Endodermal cell (in vitro differentiated cells): Measurements from ENCODE around the gene DKK3. TPM values are rescaled to one million over a fixed set of nuclear protein-coding genes. Genes with fewer than 3 reads are reported as not detected.

ENCODE experiments used
- DNase-seq: peaks from one replicate; pipeline ENCODE4 v3.0.0-alpha.2; 2017
- H3K27ac ChIP-seq: 2 replicates; pipeline ENCODE4 v1.5.1; 2013; ENCODE audit warnings: mild to moderate bottlenecking, low read depth, low read length, moderate library complexity
- H3K27me3 ChIP-seq: 2 replicates; pipeline ENCODE4 v1.6.1; 2013; ENCODE audit warnings: mild to moderate bottlenecking, low read length, moderate library complexity; ENCODE audit not compliant: insufficient read depth, control insufficient read depth, poor library complexity, severe bottlenecking
- H3K36me3 ChIP-seq: 2 replicates; pipeline ENCODE4 v1.7.0; 2013; ENCODE audit warnings: mild to moderate bottlenecking, low read length, moderate library complexity; ENCODE audit not compliant: control insufficient read depth, insufficient read depth
- H3K4me1 ChIP-seq: one replicate; pipeline ENCODE4 v1.7.0; 2013; ENCODE audit warnings: low read length; ENCODE audit not compliant: control insufficient read depth, insufficient read depth
- H3K4me3 ChIP-seq: 2 replicates; pipeline ENCODE4 v1.5.1; 2013; ENCODE audit warnings: mild to moderate bottlenecking, low read length, moderate library complexity
- H3K9ac ChIP-seq: 2 replicates; pipeline ENCODE4 v1.6.1; 2013; ENCODE audit warnings: mild to moderate bottlenecking, low read length, moderate library complexity; ENCODE audit not compliant: poor library complexity, severe bottlenecking; ENCODE audit errors: extremely low read depth
- H3K9me3 ChIP-seq: 2 replicates; pipeline ENCODE4 v1.6.1; 2013; ENCODE audit warnings: mild to moderate bottlenecking, low read length, moderate library complexity; ENCODE audit not compliant: control insufficient read depth
- H3K27ac Mint-ChIP-seq: 2 replicates; pipeline ENCODE4 v1.8.0; 2020; ENCODE audit warnings: mixed read lengths
- H3K27me3 Mint-ChIP-seq: 2 replicates; pipeline ENCODE4 v1.8.0; 2021; ENCODE audit warnings: mild to moderate bottlenecking, mixed read lengths; ENCODE audit not compliant: insufficient read depth
- H3K36me3 Mint-ChIP-seq: 2 replicates; pipeline ENCODE4 v1.8.0; 2020; ENCODE audit warnings: low read depth, mixed read lengths
- H3K4me1 Mint-ChIP-seq: 2 replicates; pipeline ENCODE4 v1.8.0; 2020; ENCODE audit warnings: mixed read lengths
- H3K4me3 Mint-ChIP-seq: 2 replicates; pipeline ENCODE4 v1.8.0; 2020; ENCODE audit warnings: mild to moderate bottlenecking, moderate library complexity, mixed read lengths
- H3K9me3 Mint-ChIP-seq: 2 replicates; pipeline ENCODE4 v1.8.0; 2020; ENCODE audit warnings: mild to moderate bottlenecking, mixed read lengths
- CTCF ChIP-seq: fragments of 200-600 bp; sonication (generic); conservative IDR thresholded peaks from 2 replicates; pipeline ENCODE4 v1.5.0; 2021; ENCODE audit warnings: antibody characterized with exemption, mild to moderate bottlenecking
- WGBS, 2 experiments: methylation state at CpG; one replicate each; pipeline versions ENCODE4 v1.1.5 to v1.1.7; 2013; ENCODE audit warnings: missing lambda C conversion rate in 2 of 2, mixed read lengths in 1 of 2; ENCODE audit not compliant: insufficient coverage in 1 of 2, insufficient read length in 1 of 2; 5-methylcytosine and 5-hydroxymethylcytosine counted together
- total RNA-seq, 2 donors: library from RNA; stranded (reverse); fragmentation: NEBNext Ultra II Directional in 1 of 2; extraction: Animal tissue kit (Norgen Biotek cat#: 25700) in 1 of 2; gene quantifications; 2 replicates in 1 of 2; 3 replicates in 1 of 2; pipeline ENCODE4 v1.2.1, GENCODE V29; 2021

Gene DKK3
- total RNA-seq, 2 donors from 2014 or later, result 18.8 to 42.6 TPM

DNA sequence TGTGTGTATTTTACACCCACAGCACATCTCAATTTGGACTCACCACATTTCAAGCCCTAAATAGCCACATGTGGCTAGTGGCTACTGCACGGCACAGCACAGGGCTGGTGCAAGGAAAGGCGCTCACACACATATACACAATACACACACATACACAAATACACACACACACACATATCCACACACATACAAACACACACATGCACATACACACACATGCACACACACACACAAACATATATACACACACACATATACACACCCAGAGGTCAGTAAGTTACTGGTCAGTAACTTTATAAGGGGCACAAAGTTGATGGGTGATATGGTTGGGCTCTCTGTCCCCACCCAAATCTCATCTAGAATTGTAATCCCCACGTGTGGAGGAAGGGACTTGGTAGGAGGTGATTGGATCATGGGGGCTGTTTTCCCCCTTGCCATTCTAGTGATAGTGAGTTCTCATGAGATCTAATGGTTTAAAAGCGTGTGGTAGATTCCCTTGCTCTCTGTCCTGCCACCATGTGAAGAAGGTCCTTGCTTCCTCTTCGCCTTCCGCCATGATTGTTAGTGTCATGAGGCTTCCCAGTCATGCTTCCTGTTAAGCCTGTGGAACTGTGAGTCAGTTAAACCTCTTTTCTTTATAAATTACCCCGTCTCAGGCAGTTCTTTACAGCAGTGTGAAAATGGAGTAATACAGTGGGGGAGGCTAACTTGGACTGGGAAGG is 37.6 kb upstream of the DKK3 start:
- Mint-ChIP-seq H3K4me1 (no peaks in the 10 kb centered on the region), H3K4me3 (no peak overlapping the region), H3K27me3 (peaks cover 1% of the 10 kb centered on the region), H3K36me3 (no peaks in the 10 kb centered on the region), H3K27ac (no peak overlapping the region), H3K9me3 (peaks cover 6% of the 10 kb centered on the region)
- no peak overlapping the region for H3K4me3 ChIP-seq
- TF ChIP-seq CTCF, result no peak
- H3K27ac ChIP-seq, result no peak overlapping the region
- no peaks in the 10 kb centered on the region for H3K4me1 ChIP-seq
- no peak for DNase-seq
- H3K9ac ChIP-seq, result no peak overlapping the region
- H3K27me3 ChIP-seq, result no peaks in the 10 kb centered on the region
- peaks cover 6% of the 10 kb centered on the region for H3K9me3 ChIP-seq
- WGBS, 2 experiments, result 91% methylated on average over 7 of the region's 7 CpGs; no CpG with 5 or more reads in 1 of the 2 experiments
- no peaks in the 10 kb centered on the region for H3K36me3 ChIP-seq

GRCh38 chr11:12044799-12045198 is 36.4 kb upstream of the DKK3 start:
- H3K4me3 ChIP-seq, result no peak overlapping the region
- no peak overlapping the region for H3K4me3 Mint-ChIP-seq
- no peak overlapping the region for H3K9ac ChIP-seq
- no peaks in the 10 kb centered on the region for H3K36me3 ChIP-seq
- no peaks in the 10 kb centered on the region for H3K36me3 Mint-ChIP-seq
- H3K4me1 Mint-ChIP-seq, result no peaks in the 10 kb centered on the region
- no peak for TF ChIP-seq CTCF
- no peak for DNase-seq
- WGBS, 2 experiments, result 87 to 90% methylated on average over 6 to 8 of the region's 8 CpGs
- peak overlapping the region; percentile 71 for H3K27ac Mint-ChIP-seq
- H3K27ac ChIP-seq, result no peak overlapping the region
- peaks cover 17% of the 10 kb centered on the region for H3K9me3 Mint-ChIP-seq
- H3K27me3 Mint-ChIP-seq, result peaks cover 1% of the 10 kb centered on the region
- H3K9me3 ChIP-seq, result peaks cover 17% of the 10 kb centered on the region
- H3K4me1 ChIP-seq, result no peaks in the 10 kb centered on the region
- no peaks in the 10 kb centered on the region for H3K27me3 ChIP-seq

DNA sequence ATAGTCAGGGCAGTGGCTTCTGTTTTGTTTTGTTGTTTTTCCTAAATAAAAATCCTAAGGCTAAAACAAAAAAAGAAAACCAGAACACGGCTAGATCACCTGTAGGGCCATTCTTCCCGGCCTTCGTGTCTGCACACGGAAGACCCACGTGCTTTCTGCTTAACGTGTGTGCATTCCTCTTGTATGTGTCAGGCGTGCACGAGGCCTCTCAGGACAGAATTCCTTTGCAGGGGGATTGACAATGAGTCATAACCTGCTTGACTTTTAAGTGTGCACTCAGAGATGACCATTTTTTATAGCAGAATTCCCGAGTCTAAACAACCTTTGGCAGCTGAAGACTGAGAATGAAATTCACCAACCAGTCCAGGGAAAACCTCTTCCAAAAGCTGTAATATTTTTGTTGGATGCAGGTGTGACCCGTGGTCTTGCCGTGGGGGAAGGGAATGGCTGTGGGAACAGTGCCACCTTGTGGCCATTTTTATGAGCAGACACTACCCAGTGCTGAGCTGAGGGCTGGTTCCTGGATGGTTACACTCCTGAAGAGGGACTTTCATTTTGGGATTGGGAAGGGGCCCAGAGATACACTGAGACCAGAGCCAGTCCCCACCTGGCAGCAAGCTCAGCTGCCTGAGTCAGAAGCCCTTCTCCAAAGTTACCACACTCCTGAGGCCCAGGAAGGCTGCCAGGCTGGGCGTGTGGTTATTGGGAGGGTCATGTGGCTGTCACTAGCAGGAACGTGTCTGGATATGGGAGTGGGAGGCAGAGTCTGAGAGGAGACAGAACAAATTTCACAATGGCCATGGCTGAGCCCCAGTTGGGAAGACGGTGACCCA is 35.7 kb upstream of the DKK3 start:
- peaks cover 21% of the 10 kb centered on the region for H3K9me3 Mint-ChIP-seq
- Histone ChIP-seq H3K4me3 (no peak overlapping the region), H3K27ac (no peak overlapping the region), H3K4me1 (no peaks in the 10 kb centered on the region), H3K9me3 (peaks cover 18% of the 10 kb centered on the region), H3K27me3 (no peaks in the 10 kb centered on the region), H3K9ac (no peak overlapping the region), H3K36me3 (no peaks in the 10 kb centered on the region)
- H3K4me3 Mint-ChIP-seq, result no peak overlapping the region
- DNase-seq, result peak; percentile 91
- H3K27ac Mint-ChIP-seq, result peak overlapping the region; percentile 71
- peaks cover 1% of the 10 kb centered on the region for H3K27me3 Mint-ChIP-seq
- TF ChIP-seq CTCF, result peak; percentile 94
- H3K4me1 Mint-ChIP-seq, result no peaks in the 10 kb centered on the region
- H3K36me3 Mint-ChIP-seq, result no peaks in the 10 kb centered on the region
- 28 to 41% methylated on average over 11 to 14 of the region's 14 CpGs for WGBS, 2 experiments
